GM19468 (cell line): Measurements from ENCODE around the gene FASTKD3.
"Not testable (repeated sequence)": the region's sequence is repeated elsewhere in the genome, so short reads cannot be mapped to it uniquely, and the experiment has no call there.

Source experiments
- ATAC-seq: cut with Tn5 transposase; IDR thresholded peaks from one replicate; pipeline ENCODE4 v1.9.1; 2021; ENCODE audit warnings: mild to moderate bottlenecking, moderate library complexity, moderate number of reproducible peaks; ENCODE audit not compliant: unreplicated experiment; ENCODE audit errors: extremely low read depth

The FASTKD3 gene

GRCh38 chr5:7868773-7869473 is at the start of gene FASTKD3, which contains the start of gene MTRR:
FASTKD3 (minus strand) TSS chr5:7869031; CDS start chr5:7868083, 948 bp downstream.
MTRR (plus strand) TSS chr5:7869148; CDS start chr5:7870795, 1,647 bp downstream.
- ATAC-seq = peak; percentile 96

GRCh38 chr5:7917130-7918123 is 48.6 kb upstream of the FASTKD3 start:
- ATAC-seq = no peak

GRCh38 chr5:7916171-7916804 is 47.5 kb upstream of the FASTKD3 start:
- no peak for ATAC-seq

GRCh38 chr5:7911429-7911771 is 42.6 kb upstream of the FASTKD3 start:
- ATAC-seq = not testable (repeated sequence)

- peak; percentile 24 for ATAC-seq
Observed at GRCh38 chr5:7910738-7911428, 42.1 kb upstream of the FASTKD3 start.

- ATAC-seq = no peak
Observed at GRCh38 chr5:7908317-7908716, 39.5 kb upstream of the FASTKD3 start.

GRCh38 chr5:7907612-7908011 is 38.8 kb upstream of the FASTKD3 start:
- no peak for ATAC-seq

GRCh38 chr5:7904170-7904569 is 35.3 kb upstream of the FASTKD3 start:
- no peak for ATAC-seq

- ATAC-seq = no peak
Observed at GRCh38 chr5:7902666-7903625, 34.1 kb upstream of the FASTKD3 start.

GRCh38 chr5:7902201-7902600 is 33.4 kb upstream of the FASTKD3 start:
- ATAC-seq = no peak

- no peak for ATAC-seq
Observed at GRCh38 chr5:7897014-7897600, 28.3 kb upstream of the FASTKD3 start.

- ATAC-seq = peak; percentile 96
Observed at GRCh38 chr5:7894860-7895259, 26.0 kb upstream of the FASTKD3 start.

- no peak for ATAC-seq
Observed at GRCh38 chr5:7894439-7894838, 25.6 kb upstream of the FASTKD3 start.

GRCh38 chr5:7888901-7889300 is 20.1 kb upstream of the FASTKD3 start:
- ATAC-seq = no peak

GRCh38 chr5:7886849-7887475 is 18.1 kb upstream of the FASTKD3 start:
- ATAC-seq = peak; percentile 57

- no peak for ATAC-seq
Observed at GRCh38 chr5:7884491-7885267, 15.8 kb upstream of the FASTKD3 start.

- ATAC-seq = no peak
Observed at GRCh38 chr5:7882926-7883325, 14.1 kb upstream of the FASTKD3 start.
